HepG2 (cell line): Measurements from ENCODE around the gene LIPC. TPM values are rescaled to one million over a fixed set of nuclear protein-coding genes. Genes with fewer than 3 reads are reported as not detected.

Source experiments
- BHLHE40 ChIP-seq: IDR thresholded peaks from 2 replicates; pipeline ENCODE4 v1.6.1; 2011; ENCODE audit warnings: low read length, improper control_type of control experiment
- CC2D1A ChIP-seq: sonication (generic); formaldehyde crosslinking; IDR thresholded peaks from 2 replicates; pipeline ENCODE4 v1.8.1; 2023; ENCODE audit warnings: mild to moderate bottlenecking, missing genetic modification reagents
- ELF1 ChIP-seq: sonication (generic); formaldehyde crosslinking; IDR thresholded peaks from 2 replicates; pipeline ENCODE4 v1.4.0; 2020; ENCODE audit warnings: missing genetic modification reagents
- EP300 ChIP-seq, 3 experiments: sonication (generic) in 1 of 3; formaldehyde crosslinking in 1 of 3; IDR thresholded peaks; 2 replicates each; pipeline versions ENCODE4 v1.5.1 to v1.6.1; 2011 to 2020; ENCODE audit warnings: low read depth in 2 of 3, low read length in 2 of 3, borderline replicate concordance in 1 of 3, improper control_type of control experiment in 1 of 3, mild to moderate bottlenecking in 1 of 3, missing genetic modification reagents in 1 of 3, moderate library complexity in 1 of 3
- FOXC1 ChIP-seq: sonication (generic); formaldehyde crosslinking; IDR thresholded peaks from 2 replicates; pipeline ENCODE4 v1.8.0; 2022; ENCODE audit warnings: mild to moderate bottlenecking, missing genetic modification reagents, borderline replicate concordance
- MIER3 ChIP-seq: IDR thresholded peaks from 2 replicates; pipeline ENCODE4 v1.6.1; 2016; ENCODE audit warnings: missing compliant biosample characterization, borderline replicate concordance
- NBN ChIP-seq: fragments of 450-650 bp; conservative IDR thresholded peaks from 2 replicates; pipeline ENCODE4 v1.6.1; 2017
- NCOA5 ChIP-seq: sonication (generic); formaldehyde crosslinking; IDR thresholded peaks from 2 replicates; pipeline ENCODE4 v1.4.0; 2020; ENCODE audit warnings: missing genetic modification reagents
- PHF5A ChIP-seq: IDR thresholded peaks from one replicate; pipeline ENCODE4 v1.6.1; 2018; ENCODE audit warnings: low read depth, missing genetic modification reagents; ENCODE audit not compliant: unreplicated experiment
- RAD51 ChIP-seq: fragments of 450-650 bp; IDR thresholded peaks from 2 replicates; pipeline ENCODE4 v1.6.1; 2016; ENCODE audit warnings: borderline replicate concordance
- SETDB1 ChIP-seq: sonication (generic); formaldehyde crosslinking; IDR thresholded peaks from 2 replicates; pipeline ENCODE4 v1.5.1; 2020; ENCODE audit warnings: missing genetic modification reagents, mild to moderate bottlenecking, borderline replicate concordance
- SP4 ChIP-seq: sonication (generic); formaldehyde crosslinking; IDR thresholded peaks from 2 replicates; pipeline ENCODE4 v1.8.1; 2023; ENCODE audit warnings: mild to moderate bottlenecking, missing genetic modification reagents
- TOE1 ChIP-seq: sonication (generic); formaldehyde crosslinking; IDR thresholded peaks from 2 replicates; pipeline ENCODE4 v1.4.0; 2020; ENCODE audit warnings: mild to moderate bottlenecking, missing genetic modification reagents
- ZBTB20 ChIP-seq: sonication (generic); formaldehyde crosslinking; IDR thresholded peaks from 2 replicates; pipeline ENCODE4 v1.8.1; 2023; ENCODE audit warnings: missing genetic modification reagents, low read depth, mild to moderate bottlenecking, borderline replicate concordance
- ZKSCAN8 ChIP-seq: IDR thresholded peaks from 2 replicates; pipeline ENCODE4 v1.6.1; 2016; ENCODE audit warnings: borderline replicate concordance, missing genetic modification reagents, missing compliant biosample characterization
- ZNF326 ChIP-seq: sonication (generic); formaldehyde crosslinking; IDR thresholded peaks from 2 replicates; pipeline ENCODE4 v1.4.0; 2020; ENCODE audit warnings: missing genetic modification reagents, borderline replicate concordance
- ZNF350 ChIP-seq: sonication (generic); formaldehyde crosslinking; IDR thresholded peaks from 2 replicates; pipeline ENCODE4 v1.4.0; 2020; ENCODE audit warnings: mild to moderate bottlenecking, low read depth, missing genetic modification reagents, borderline replicate concordance
- ZNF577 ChIP-seq: sonication (generic); formaldehyde crosslinking; IDR thresholded peaks from 2 replicates; pipeline ENCODE4 v1.4.0; 2020; ENCODE audit warnings: mild to moderate bottlenecking, low read depth, missing genetic modification reagents, borderline replicate concordance
- ZNF878 ChIP-seq: sonication (generic); formaldehyde crosslinking; IDR thresholded peaks from 2 replicates; pipeline ENCODE4 v1.8.1; 2023; ENCODE audit warnings: mild to moderate bottlenecking, missing genetic modification reagents, moderate library complexity
- polyA plus RNA-seq, 8 experiments: library from polyadenylated mRNA; depleted of rRNA in 3 of 8; stranded (reverse) in 7 of 8; unstranded in 1 of 8; fragments of >200 nt; fragmentation: Illumina TruSeq in 4 of 8; extraction: Trizol in 4 of 8; gene quantifications; 2 replicates each; pipeline versions ENCODE4 v1.2.1 to v1.2.3, GENCODE V29; 2011 to 2016; ENCODE audit warnings: low read depth in 4 of 8, missing spikeins in 1 of 8, mixed read lengths in 1 of 8; ENCODE audit not compliant: insufficient read depth in 1 of 8
- total RNA-seq, 5 experiments: library from RNA; depleted of rRNA; stranded (reverse); fragments of >200 nt; fragmentation: Illumina TruSeq; extraction: Trizol; gene quantifications; 2 replicates each; pipeline ENCODE4 v1.2.3, GENCODE V29; 2016; ENCODE audit warnings: low read depth in 1 of 5
- TF ChIP-seq, protein P1 (sequence below): sonication (generic); formaldehyde crosslinking; IDR thresholded peaks from 2 replicates; pipeline ENCODE4 v1.4.0; 2020; ENCODE audit warnings: missing genetic modification reagents, mild to moderate bottlenecking, borderline replicate concordance
- TF ChIP-seq, protein P2 (sequence below): sonication (generic); formaldehyde crosslinking; IDR thresholded peaks from 2 replicates; pipeline ENCODE4 v1.8.1; 2023; ENCODE audit warnings: mild to moderate bottlenecking, missing genetic modification reagents
- TF ChIP-seq, protein P3 (sequence below): IDR thresholded peaks from 2 replicates; pipeline ENCODE4 v1.6.1; 2016; ENCODE audit warnings: mild to moderate bottlenecking
- TF ChIP-seq, protein P4 (sequence below): sonication (generic); formaldehyde crosslinking; IDR thresholded peaks from 2 replicates; pipeline ENCODE4 v1.5.0; 2020; ENCODE audit warnings: missing genetic modification reagents

LIPC gene
- total and polyA plus RNA-seq, 2 of the 13 experiments (the other 11 are each of a cell fraction or from before 2014, with no cell fraction given): 26.0 to 38.0 TPM

DNA sequence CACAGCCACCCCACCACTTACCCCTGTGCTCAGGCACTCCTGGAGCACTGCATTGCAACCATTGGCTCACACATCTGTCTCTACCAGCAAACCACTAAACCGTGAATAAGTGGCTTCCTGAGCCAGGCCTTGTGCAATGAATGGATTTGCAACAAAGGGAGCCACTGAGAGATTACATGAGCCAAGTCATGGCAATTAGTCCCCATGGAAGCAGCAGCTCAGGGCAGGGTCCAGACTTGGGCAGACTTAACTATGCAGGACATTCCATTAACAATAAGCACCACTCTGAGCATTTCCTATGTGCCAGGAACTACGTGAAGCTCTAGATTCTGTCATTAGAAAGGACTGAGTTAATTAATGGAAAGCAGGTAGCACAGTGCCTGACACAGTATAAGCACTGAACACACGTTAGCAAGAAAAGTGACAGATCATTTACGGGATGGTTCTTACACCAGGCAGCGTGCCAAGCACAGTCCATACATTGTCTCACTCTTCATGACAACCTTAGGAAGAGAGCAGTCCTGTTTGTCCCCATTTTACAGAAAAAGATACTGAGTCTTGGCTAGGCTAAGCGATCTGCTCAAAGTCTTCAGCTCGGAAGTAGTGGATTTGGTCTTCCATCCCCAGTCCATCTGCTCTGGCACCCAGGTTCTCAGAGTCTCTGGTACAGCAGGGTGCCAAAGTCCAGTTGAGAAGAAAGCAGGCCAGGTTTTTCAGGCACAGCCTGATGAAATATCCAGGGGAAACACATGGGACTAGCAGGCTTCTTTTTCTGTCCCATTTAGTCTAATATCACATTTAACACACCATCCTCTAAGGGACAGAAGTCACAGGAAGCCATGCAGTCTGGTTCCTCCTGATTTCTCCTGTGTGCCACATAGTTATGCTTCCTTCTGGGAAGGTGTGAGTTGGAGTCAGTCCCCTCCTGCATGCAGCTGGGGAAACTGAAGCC is 44.1 kb downstream of the LIPC start (continued):
- TF ChIP-seq, protein P1, sequence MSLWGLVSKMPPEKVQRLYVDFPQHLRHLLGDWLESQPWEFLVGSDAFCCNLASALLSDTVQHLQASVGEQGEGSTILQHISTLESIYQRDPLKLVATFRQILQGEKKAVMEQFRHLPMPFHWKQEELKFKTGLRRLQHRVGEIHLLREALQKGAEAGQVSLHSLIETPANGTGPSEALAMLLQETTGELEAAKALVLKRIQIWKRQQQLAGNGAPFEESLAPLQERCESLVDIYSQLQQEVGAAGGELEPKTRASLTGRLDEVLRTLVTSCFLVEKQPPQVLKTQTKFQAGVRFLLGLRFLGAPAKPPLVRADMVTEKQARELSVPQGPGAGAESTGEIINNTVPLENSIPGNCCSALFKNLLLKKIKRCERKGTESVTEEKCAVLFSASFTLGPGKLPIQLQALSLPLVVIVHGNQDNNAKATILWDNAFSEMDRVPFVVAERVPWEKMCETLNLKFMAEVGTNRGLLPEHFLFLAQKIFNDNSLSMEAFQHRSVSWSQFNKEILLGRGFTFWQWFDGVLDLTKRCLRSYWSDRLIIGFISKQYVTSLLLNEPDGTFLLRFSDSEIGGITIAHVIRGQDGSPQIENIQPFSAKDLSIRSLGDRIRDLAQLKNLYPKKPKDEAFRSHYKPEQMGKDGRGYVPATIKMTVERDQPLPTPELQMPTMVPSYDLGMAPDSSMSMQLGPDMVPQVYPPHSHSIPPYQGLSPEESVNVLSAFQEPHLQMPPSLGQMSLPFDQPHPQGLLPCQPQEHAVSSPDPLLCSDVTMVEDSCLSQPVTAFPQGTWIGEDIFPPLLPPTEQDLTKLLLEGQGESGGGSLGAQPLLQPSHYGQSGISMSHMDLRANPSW (CRISPR knock-in tag): no peak
- no peak for TF ChIP-seq NCOA5
- TF ChIP-seq ZNF878: peak; percentile 69; the same call in 1 of the 2 replicates
- TF ChIP-seq, protein P2, sequence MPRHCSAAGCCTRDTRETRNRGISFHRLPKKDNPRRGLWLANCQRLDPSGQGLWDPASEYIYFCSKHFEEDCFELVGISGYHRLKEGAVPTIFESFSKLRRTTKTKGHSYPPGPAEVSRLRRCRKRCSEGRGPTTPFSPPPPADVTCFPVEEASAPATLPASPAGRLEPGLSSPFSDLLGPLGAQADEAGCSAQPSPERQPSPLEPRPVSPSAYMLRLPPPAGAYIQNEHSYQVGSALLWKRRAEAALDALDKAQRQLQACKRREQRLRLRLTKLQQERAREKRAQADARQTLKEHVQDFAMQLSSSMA (CRISPR knock-in tag): no peak
- no peak for TF ChIP-seq SETDB1 (CRISPR knock-in tag)
- TF ChIP-seq NBN: no peak
- TF ChIP-seq SP4 (CRISPR knock-in tag): no peak
- no peak for TF ChIP-seq ZNF577 (CRISPR knock-in tag)
- TF ChIP-seq ZNF350 (CRISPR knock-in tag): peak; percentile 13; the same call in 1 of the 2 replicates
- TF ChIP-seq, protein P3, sequence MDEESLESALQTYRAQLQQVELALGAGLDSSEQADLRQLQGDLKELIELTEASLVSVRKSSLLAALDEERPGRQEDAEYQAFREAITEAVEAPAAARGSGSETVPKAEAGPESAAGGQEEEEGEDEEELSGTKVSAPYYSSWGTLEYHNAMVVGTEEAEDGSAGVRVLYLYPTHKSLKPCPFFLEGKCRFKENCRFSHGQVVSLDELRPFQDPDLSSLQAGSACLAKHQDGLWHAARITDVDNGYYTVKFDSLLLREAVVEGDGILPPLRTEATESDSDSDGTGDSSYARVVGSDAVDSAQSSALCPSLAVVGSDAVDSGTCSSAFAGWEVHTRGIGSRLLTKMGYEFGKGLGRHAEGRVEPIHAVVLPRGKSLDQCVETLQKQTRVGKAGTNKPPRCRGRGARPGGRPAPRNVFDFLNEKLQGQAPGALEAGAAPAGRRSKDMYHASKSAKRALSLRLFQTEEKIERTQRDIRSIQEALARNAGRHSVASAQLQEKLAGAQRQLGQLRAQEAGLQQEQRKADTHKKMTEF (CRISPR knock-in tag): no peak; the same call in none of the 2 replicates
- no peak for TF ChIP-seq ZBTB20 (CRISPR knock-in tag)
- TF ChIP-seq TOE1 (CRISPR knock-in tag): no peak
- TF ChIP-seq MIER3: no peak
- no peak for TF ChIP-seq PHF5A (CRISPR knock-in tag)
- TF ChIP-seq, protein P4, sequence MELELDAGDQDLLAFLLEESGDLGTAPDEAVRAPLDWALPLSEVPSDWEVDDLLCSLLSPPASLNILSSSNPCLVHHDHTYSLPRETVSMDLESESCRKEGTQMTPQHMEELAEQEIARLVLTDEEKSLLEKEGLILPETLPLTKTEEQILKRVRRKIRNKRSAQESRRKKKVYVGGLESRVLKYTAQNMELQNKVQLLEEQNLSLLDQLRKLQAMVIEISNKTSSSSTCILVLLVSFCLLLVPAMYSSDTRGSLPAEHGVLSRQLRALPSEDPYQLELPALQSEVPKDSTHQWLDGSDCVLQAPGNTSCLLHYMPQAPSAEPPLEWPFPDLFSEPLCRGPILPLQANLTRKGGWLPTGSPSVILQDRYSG (CRISPR knock-in tag): no peak
- TF ChIP-seq ZKSCAN8 (CRISPR knock-in tag): no peak
- TF ChIP-seq BHLHE40: no peak
- 0 out of 2 replicates have a peak, but pooled peaks have one; percentile 23 for TF ChIP-seq ZNF326
- TF ChIP-seq ELF1 (CRISPR knock-in tag): no peak
- TF ChIP-seq RAD51: no peak
- peak; percentile 57 to 63; a peak in 2 of 4 replicates for TF ChIP-seq EP300 (IDR thresholded peaks at IDR 0.05; ENCODE audit: low read depth in 2 of 2, low read length in 2 of 2)
- peak; percentile 8; the same call in 1 of the 2 replicates for TF ChIP-seq EP300 (CRISPR knock-in tag; IDR thresholded peaks at IDR 0.05; ENCODE audit: borderline replicate concordance)
- TF ChIP-seq FOXC1: no peak
- TF ChIP-seq CC2D1A (CRISPR knock-in tag): 0 out of 2 replicates have a peak, but pooled peaks have one; percentile 48
